ENCODE measurements around the gene KDM4B.

KDM4B gene

GRCh38 chr19:5127717-5128116, 158.8 kb downstream of the KDM4B start:
- no peak for DNase-seq

- no peak for DNase-seq
Observed at GRCh38 chr19:5128251-5128935, 159.5 kb downstream of the KDM4B start.

GRCh38 chr19:5128936-5129389, 160.1 kb downstream of the KDM4B start:
- no peak for DNase-seq

GRCh38 chr19:5129691-5130090, 160.8 kb downstream of the KDM4B start:
- no peak for DNase-seq

GRCh38 chr19:5130371-5131030, 161.6 kb downstream of the KDM4B start:
- peak; percentile 58 for DNase-seq

- DNase-seq: peak; percentile 14
Observed at GRCh38 chr19:5131031-5131505, 162.2 kb downstream of the KDM4B start.

GRCh38 chr19:5131506-5132205, 162.7 kb downstream of the KDM4B start:
- DNase-seq: peak; percentile 46

- no peak for DNase-seq
Observed at GRCh38 chr19:5132206-5132560, 163.3 kb downstream of the KDM4B start.

- DNase-seq: no peak
Observed at GRCh38 chr19:5132698-5133651, 164.1 kb downstream of the KDM4B start.

GRCh38 chr19:5133986-5134595, 165.2 kb downstream of the KDM4B start:
- no peak for DNase-seq

- DNase-seq: no peak
Observed at GRCh38 chr19:5134691-5135090, 165.8 kb downstream of the KDM4B start.

GRCh38 chr19:5136073-5136855, 167.4 kb downstream of the KDM4B start:
- DNase-seq: no peak

- no peak for DNase-seq
Observed at GRCh38 chr19:5137114-5137513, 168.2 kb downstream of the KDM4B start.

- no peak for DNase-seq
Observed at GRCh38 chr19:5137571-5138124, 168.7 kb downstream of the KDM4B start.

GRCh38 chr19:5138606-5139582, 170.0 kb downstream of the KDM4B start:
- peak; percentile 73 for DNase-seq

GRCh38 chr19:5139583-5140325, 170.8 kb downstream of the KDM4B start:
- DNase-seq: no peak

- DNase-seq: no peak
Observed at GRCh38 chr19:5141129-5141849, 172.4 kb downstream of the KDM4B start.

All from CD4-positive, alpha-beta T cell treated with Interleukin-6 for 4 hours (primary cell).